HepG2 (cell line): ENCODE results near the gene CBY2. TPM values are rescaled to one million over a fixed set of nuclear protein-coding genes. Genes with fewer than 3 reads are reported as not detected.

Experiments used
- ATAC-seq: fragments of 200-7000 bp; cut with Tn5 transposase; 3 replicates; pipeline ENCODE4 v1.9.1; 2020; ENCODE audit warnings: mild to moderate bottlenecking, moderate library complexity
- BruUV-seq: library from RNA; stranded (reverse); fragments of 400-500 nt; replicated peaks from 2 replicates; lab custom pipeline; 2021; lab: Mats Ljungman, UMichigan
- CTCF ChIA-PET: fragments of 300-600 bp; formaldehyde crosslinking; extraction: SDS; loops from one replicate; lab custom pipeline; 2021; ENCODE audit warnings: low total read pairs, inconsistent platforms, low intra/inter-chr PET ratio; lab: Yijun Ruan, JAX
- POLR2A ChIA-PET: fragments of 350-600 bp; sonication (Branson Sonifier 250); formaldehyde crosslinking; loops from one replicate; lab custom pipeline; 2020; ENCODE audit warnings: antibody characterized with exemption, inconsistent platforms; lab: Yijun Ruan, JAX
- DNase-seq: peaks from one replicate; pipeline ENCODE4 v3.0.0-alpha.2; 2015; ENCODE audit warnings: low spot score
- FAIRE-seq: peaks from 3 replicates; lab custom pipeline; 2011; peaks lifted over from hg19 to GRCh38; lab: Jason Lieb, UNC
- H2AFZ ChIP-seq: one replicate; pipeline ENCODE4 v1.6.1; 2011; ENCODE audit warnings: low read length, inconsistent platforms
- H3K27ac ChIP-seq: fragments of 300-600 bp; 3 replicates; pipeline ENCODE4 v1.8.0; 2011; ENCODE audit warnings: mixed run types, mild to moderate bottlenecking, mixed read lengths, low read length, inconsistent platforms; ENCODE audit not compliant: insufficient read depth; ENCODE audit errors: extremely low read length
- H3K27me3 ChIP-seq, 2 experiments: fragments of 200-600 bp in 1 of 2; 2 replicates in 1 of 2; 3 replicates in 1 of 2; pipeline versions ENCODE4 v1.6.0 to v1.8.0; 2011; ENCODE audit warnings: low read length in 2 of 2, mild to moderate bottlenecking in 2 of 2, moderate library complexity in 2 of 2, inconsistent platforms in 1 of 2; ENCODE audit not compliant: insufficient read depth in 2 of 2, control insufficient read depth in 1 of 2
- H3K36me3 ChIP-seq, 2 experiments: fragments of 200-600 bp in 1 of 2; replicated peaks in 1 of 2; 2 replicates in 1 of 2; 3 replicates in 1 of 2; pipeline versions ENCODE4 v1.5.1 to v1.8.0; 2011; ENCODE audit warnings: low read length in 2 of 2, inconsistent platforms in 1 of 2; ENCODE audit not compliant: insufficient read depth in 2 of 2, control insufficient read depth in 1 of 2
- H3K4me1 ChIP-seq: 2 replicates; pipeline ENCODE4 v1.5.1; 2012; ENCODE audit warnings: low read length, inconsistent platforms; ENCODE audit not compliant: insufficient read depth
- H3K4me2 ChIP-seq: 2 replicates; pipeline ENCODE4 v1.6.0; 2011; ENCODE audit warnings: low read depth, low read length, inconsistent platforms
- H3K4me3 ChIP-seq, 3 experiments: fragments of 200-600 bp in 1 of 3; sonication (generic), shearing (Covaris generic) in 1 of 3; replicated peaks in 1 of 3; 2 replicates each; pipeline ENCODE4 v1.5.1; 2011 to 2016; ENCODE audit warnings: low read length in 3 of 3, inconsistent platforms in 2 of 3, low read depth in 2 of 3, mild to moderate bottlenecking in 2 of 3, control low read depth in 1 of 3, mixed read lengths in 1 of 3; ENCODE audit not compliant: insufficient read depth in 1 of 3
- H3K79me2 ChIP-seq: one replicate; pipeline ENCODE4 v1.6.1; 2011; ENCODE audit warnings: low read length, inconsistent platforms; ENCODE audit not compliant: insufficient read depth
- H3K9ac ChIP-seq: 2 replicates; pipeline ENCODE4 v1.6.0; 2011; ENCODE audit warnings: mild to moderate bottlenecking, low read depth, low read length, inconsistent platforms; ENCODE audit not compliant: insufficient read depth
- H3K9me3 ChIP-seq: 2 replicates; pipeline ENCODE4 v1.5.1; 2012; ENCODE audit warnings: mild to moderate bottlenecking, low read length
- H4K20me1 ChIP-seq: 2 replicates; pipeline ENCODE4 v1.6.0; 2011; ENCODE audit warnings: inconsistent platforms, mild to moderate bottlenecking, low read length, moderate library complexity; ENCODE audit not compliant: insufficient read depth
- GMEB1 ChIP-seq: sonication (generic); formaldehyde crosslinking; IDR thresholded peaks from 2 replicates; pipeline ENCODE4 v1.5.1; 2020; ENCODE audit warnings: missing genetic modification reagents, mild to moderate bottlenecking, borderline replicate concordance
- KDM4B ChIP-seq: sonication (generic); formaldehyde crosslinking; IDR thresholded peaks from 2 replicates; pipeline ENCODE4 v1.4.0; 2020; ENCODE audit warnings: missing genetic modification reagents
- PBX3 ChIP-seq: sonication (generic); formaldehyde crosslinking; IDR thresholded peaks from 2 replicates; pipeline ENCODE4 v1.8.1; 2023; ENCODE audit warnings: missing genetic modification reagents, inconsistent platforms, borderline replicate concordance
- PRMT3 ChIP-seq: sonication (generic); formaldehyde crosslinking; IDR thresholded peaks from 2 replicates; pipeline ENCODE4 v1.8.1; 2022; ENCODE audit warnings: low read depth, mild to moderate bottlenecking, moderate library complexity, missing genetic modification reagents, borderline replicate concordance
- ZFP90 ChIP-seq: sonication (generic); formaldehyde crosslinking; IDR thresholded peaks from 2 replicates; pipeline ENCODE4 v1.8.0; 2022; ENCODE audit warnings: missing genetic modification reagents, mild to moderate bottlenecking, inconsistent platforms, borderline replicate concordance
- WGBS: methylation state at CpG from one replicate; pipeline ENCODE4 v1.1.6; 2017; ENCODE audit warnings: low lambda C conversion rate; 5-methylcytosine and 5-hydroxymethylcytosine counted together
- in situ Hi-C: cut with HindIII; loops from 2 replicates; pipeline ENCODE4 v1.10.0; 2017; ENCODE audit warnings: low pct_unique_long_range_greater_than_20kb; ENCODE audit not compliant: extremely low pct_ligation_motif_present
- intact Hi-C: fragments of 100-400 bp; cut with micrococcal nuclease; formaldehyde crosslinking; loops from one replicate; pipeline ENCODE4 v1.10.0; 2022; ENCODE audit not compliant: unreplicated experiment
- polyA plus RNA-seq, 8 experiments: library from polyadenylated mRNA; depleted of rRNA in 3 of 8; stranded (reverse) in 7 of 8; unstranded in 1 of 8; fragments of >200 nt; fragmentation: Illumina TruSeq in 4 of 8; extraction: Trizol in 4 of 8; gene quantifications; 2 replicates each; pipeline versions ENCODE4 v1.2.1 to v1.2.3, GENCODE V29; 2011 to 2016; ENCODE audit warnings: low read depth in 4 of 8, missing spikeins in 1 of 8, mixed read lengths in 1 of 8; ENCODE audit not compliant: insufficient read depth in 1 of 8
- total RNA-seq, 5 experiments: library from RNA; depleted of rRNA; stranded (reverse); fragments of >200 nt; fragmentation: Illumina TruSeq; extraction: Trizol; gene quantifications; 2 replicates each; pipeline ENCODE4 v1.2.3, GENCODE V29; 2016; ENCODE audit warnings: low read depth in 1 of 5
- TF ChIP-seq, protein P1 (sequence below): sonication (generic); formaldehyde crosslinking; IDR thresholded peaks from 2 replicates; pipeline ENCODE4 v1.5.0; 2020; ENCODE audit warnings: mild to moderate bottlenecking, missing genetic modification reagents

CBY2 gene
- total and polyA plus RNA-seq, 2 of the 13 experiments (the other 11 are each of a cell fraction or from before 2014, with no cell fraction given) = not detected

DNA sequence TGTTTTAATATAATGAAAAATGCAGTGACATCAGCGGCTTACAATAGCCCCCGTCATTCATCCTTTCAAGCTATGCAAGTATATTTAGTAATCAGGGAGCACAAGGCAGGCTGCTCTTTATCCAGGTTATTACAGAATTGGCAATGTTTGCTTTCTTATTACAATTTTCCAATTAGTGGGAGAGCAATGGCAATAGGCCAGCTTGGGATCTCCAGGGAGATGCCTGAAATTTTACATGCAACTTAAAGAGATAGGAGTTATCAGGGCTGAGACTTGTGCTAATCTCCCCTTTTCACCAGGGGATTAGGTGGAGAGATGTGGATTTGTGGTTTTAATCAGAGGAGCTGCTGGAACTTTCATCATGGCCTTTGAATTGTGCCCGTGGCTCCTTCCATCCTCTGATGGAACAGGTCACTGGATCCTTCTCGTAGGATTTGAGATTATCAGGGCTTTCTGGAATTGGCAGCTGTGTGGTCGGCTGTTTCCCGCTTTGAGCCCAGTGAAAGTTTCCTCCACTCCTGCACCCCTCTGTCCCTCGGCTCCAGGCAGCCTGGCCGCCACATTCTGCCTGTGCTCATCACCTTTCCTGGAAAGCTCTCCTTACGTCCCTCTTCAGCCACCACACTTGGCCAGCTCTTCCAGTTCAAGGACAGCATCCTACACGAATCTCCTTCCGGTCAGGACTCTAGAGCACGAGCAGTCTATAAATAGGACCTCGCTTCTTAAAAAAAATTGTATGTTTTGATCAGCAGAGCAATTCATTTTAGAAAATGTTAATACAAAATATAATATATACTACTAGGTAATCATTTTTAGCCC, 47.0 kb downstream of the CBY2 start (continued):
- TF ChIP-seq ZFP90 (CRISPR knock-in tag) = no peak
- TF ChIP-seq, protein P1, sequence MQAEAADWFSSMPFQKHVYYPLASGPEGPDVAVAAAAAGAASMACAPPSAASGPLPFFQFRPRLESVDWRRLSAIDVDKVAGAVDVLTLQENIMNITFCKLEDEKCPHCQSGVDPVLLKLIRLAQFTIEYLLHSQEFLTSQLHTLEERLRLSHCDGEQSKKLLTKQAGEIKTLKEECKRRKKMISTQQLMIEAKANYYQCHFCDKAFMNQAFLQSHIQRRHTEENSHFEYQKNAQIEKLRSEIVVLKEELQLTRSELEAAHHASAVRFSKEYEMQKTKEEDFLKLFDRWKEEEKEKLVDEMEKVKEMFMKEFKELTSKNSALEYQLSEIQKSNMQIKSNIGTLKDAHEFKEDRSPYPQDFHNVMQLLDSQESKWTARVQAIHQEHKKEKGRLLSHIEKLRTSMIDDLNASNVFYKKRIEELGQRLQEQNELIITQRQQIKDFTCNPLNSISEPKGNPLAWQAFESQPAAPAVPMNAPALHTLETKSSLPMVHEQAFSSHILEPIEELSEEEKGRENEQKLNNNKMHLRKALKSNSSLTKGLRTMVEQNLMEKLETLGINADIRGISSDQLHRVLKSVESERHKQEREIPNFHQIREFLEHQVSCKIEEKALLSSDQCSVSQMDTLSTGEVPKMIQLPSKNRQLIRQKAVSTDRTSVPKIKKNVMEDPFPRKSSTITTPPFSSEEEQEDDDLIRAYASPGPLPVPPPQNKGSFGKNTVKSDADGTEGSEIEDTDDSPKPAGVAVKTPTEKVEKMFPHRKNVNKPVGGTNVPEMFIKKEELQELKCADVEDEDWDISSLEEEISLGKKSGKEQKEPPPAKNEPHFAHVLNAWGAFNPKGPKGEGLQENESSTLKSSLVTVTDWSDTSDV (CRISPR knock-in tag) = no peak
- no peak for TF ChIP-seq PRMT3
- no peak for TF ChIP-seq GMEB1 (CRISPR knock-in tag)

DNA sequence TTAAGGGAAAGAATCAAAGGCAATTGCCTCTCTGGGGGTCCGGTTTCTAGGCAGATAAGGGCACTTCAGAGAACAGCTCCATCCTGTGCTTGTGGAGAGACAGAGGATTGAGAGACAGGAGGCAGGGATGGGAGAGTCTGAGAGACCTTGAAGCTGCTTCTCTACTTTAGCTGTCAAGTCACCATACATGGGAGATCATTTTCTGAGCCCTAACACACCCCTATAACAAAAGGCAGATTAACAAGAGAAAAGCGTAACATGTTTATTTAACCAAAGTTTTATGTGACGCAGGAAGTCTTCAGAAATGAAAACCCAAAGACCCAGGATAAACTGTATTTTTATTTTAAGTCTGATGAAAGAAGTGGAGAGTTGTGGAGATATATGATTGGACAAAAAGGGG, 48.4 kb downstream of the CBY2 start:
- Histone ChIP-seq H4K20me1 (no peaks in the 10 kb centered on the region), H3K4me2 (no peak overlapping the region), H3K9me3 (no peaks in the 10 kb centered on the region), H2AFZ (no peak overlapping the region), H3K9ac (no peak overlapping the region), H3K4me3 (no peak overlapping the region), H3K27ac (no peak overlapping the region), H3K36me3 (no peaks in the 10 kb centered on the region), H3K4me1 (peaks cover 6% of the 10 kb centered on the region), H3K27me3 (no peaks in the 10 kb centered on the region), H3K79me2 (no peaks in the 10 kb centered on the region)
- DNase-seq (no peak), FAIRE-seq (no peak), ATAC-seq (no peak)
- ChIA-PET CTCF (no interaction called here), POLR2A (no interaction called here)
- TF ChIP-seq PBX3 = no peak
- TF ChIP-seq KDM4B (CRISPR knock-in tag) = no peak
- WGBS = 50% methylated on average over 3 of the region's 3 CpGs
- in situ Hi-C loops (no loop called here), intact Hi-C loops (no loop called here)
- no TSS peak for BruUV-seq
